HCT116 (cell line): ENCODE data around the gene SAP30L. TPM values are rescaled to one million over a fixed set of nuclear protein-coding genes. Genes with fewer than 3 reads are reported as not detected.

Source experiments
- ATAC-seq: fragments of 200-7000 bp; cut with Tn5 transposase; 2 replicates; pipeline ENCODE4 v1.9.1; 2020; ENCODE audit warnings: mild to moderate bottlenecking, moderate library complexity
- BruUV-seq: library from RNA; stranded (reverse); fragments of 400-500 nt; replicated peaks from 2 replicates; lab custom pipeline; 2021; lab: Mats Ljungman, UMichigan
- CTCF ChIA-PET: fragments of 300-600 bp; sonication (Branson Sonifier 250); formaldehyde crosslinking; loops from one replicate; lab custom pipeline; 2021; ENCODE audit warnings: antibody characterized with exemption; lab: Charles Lee
- POLR2A ChIA-PET: fragments of 300-600, 350-600 bp; sonication (Branson Sonifier 250); formaldehyde crosslinking; loops from one replicate; lab custom pipeline; 2021; ENCODE audit warnings: antibody characterized with exemption; lab: Charles Lee
- RAD21 ChIA-PET, 2 experiments: fragments of 300-600 bp; sonication (Branson Sonifier 250); formaldehyde crosslinking; loops; one replicate each; lab custom pipeline; 2023; ENCODE audit warnings: low total read pairs in 2 of 2; ENCODE audit not compliant: uncharacterized antibody in 2 of 2, unreplicated experiment in 2 of 2, low non-redundant PET in 1 of 2; lab: Charles Lee
- DNase-seq: peaks from one replicate; pipeline ENCODE4 v3.0.0-alpha.2; 2010; ENCODE audit warnings: low read depth, low spot score
- H2AFZ ChIP-seq: fragments of 200-600 bp; shearing (Covaris generic), sonication (generic); 2 replicates; pipeline ENCODE4 v1.6.1; 2017; ENCODE audit warnings: low read depth, mixed run types, mixed read lengths, antibody characterized with exemption, low read length; ENCODE audit not compliant: poor library complexity, severe bottlenecking
- H3K27ac ChIP-seq: 2 replicates; pipeline ENCODE4 v1.5.1; 2012; ENCODE audit warnings: low read depth, low read length
- H3K27me3 ChIP-seq: fragments of 200-600 bp; sonication (generic); 2 replicates; pipeline ENCODE4 v1.6.1; 2016; ENCODE audit warnings: mixed run types, low read length, mixed read lengths; ENCODE audit not compliant: insufficient read depth
- H3K36me3 ChIP-seq, 2 experiments: fragments of 200-500 bp in 1 of 2; fragments of 200-600 bp in 1 of 2; sonication (Bioruptor generic) in 1 of 2; sonication (generic) in 1 of 2; 2 replicates each; pipeline versions ENCODE4 v1.5.1 to v1.6.1; 2014 to 2016; ENCODE audit warnings: low read length in 2 of 2, inconsistent platforms in 1 of 2, mixed read lengths in 1 of 2, mixed run types in 1 of 2; ENCODE audit not compliant: insufficient read depth in 2 of 2, control insufficient read depth in 1 of 2
- H3K4me1 ChIP-seq, 2 experiments: fragments of 200-600 bp in 1 of 2; sonication (generic) in 1 of 2; 2 replicates each; pipeline versions ENCODE4 v1.5.1 to v1.6.1; 2012 to 2017; ENCODE audit warnings: low read length in 2 of 2, inconsistent platforms in 1 of 2, mild to moderate bottlenecking in 1 of 2, mixed read lengths in 1 of 2, mixed run types in 1 of 2, moderate library complexity in 1 of 2; ENCODE audit not compliant: insufficient read depth in 2 of 2, control insufficient read depth in 1 of 2
- H3K4me2 ChIP-seq: fragments of 200-600 bp; sonication (generic); 2 replicates; pipeline ENCODE4 v1.6.1; 2017; ENCODE audit warnings: mixed run types, low read length, mixed read lengths
- H3K4me3 ChIP-seq, 2 experiments: fragments of 200-600 bp in 1 of 2; sonication (generic) in 1 of 2; replicated peaks in 1 of 2; 2 replicates each; pipeline ENCODE4 v1.5.1; 2011 to 2016; ENCODE audit warnings: low read length in 2 of 2, control low read depth in 1 of 2, low read depth in 1 of 2, mild to moderate bottlenecking in 1 of 2, mixed read lengths in 1 of 2, mixed run types in 1 of 2
- H3K79me2 ChIP-seq: fragments of 200-600 bp; sonication (generic); 2 replicates; pipeline ENCODE4 v1.6.1; 2017; ENCODE audit warnings: mild to moderate bottlenecking, mixed run types, low read length, moderate library complexity, mixed read lengths; ENCODE audit not compliant: insufficient read depth
- H3K9ac ChIP-seq: fragments of 200-600 bp; sonication (generic); 2 replicates; pipeline ENCODE4 v1.6.1; 2016; ENCODE audit warnings: low read length, mixed read lengths
- H3K9me2 ChIP-seq: fragments of 200-600 bp; sonication (generic), shearing (Covaris generic); 2 replicates; pipeline ENCODE4 v1.6.1; 2017; ENCODE audit warnings: mixed run types, mild to moderate bottlenecking, moderate library complexity; ENCODE audit not compliant: insufficient read depth
- H3K9me3 ChIP-seq, 2 experiments: fragments of 200-500 bp in 1 of 2; fragments of 200-600 bp in 1 of 2; sonication (Bioruptor generic) in 1 of 2; sonication (generic) in 1 of 2; 2 replicates each; pipeline ENCODE4 v1.6.1; 2014 to 2017; ENCODE audit warnings: low read length in 2 of 2, mixed read lengths in 2 of 2, inconsistent platforms in 1 of 2, low read depth in 1 of 2, mild to moderate bottlenecking in 1 of 2, mixed run types in 1 of 2, moderate library complexity in 1 of 2; ENCODE audit not compliant: control insufficient read depth in 1 of 2, insufficient read depth in 1 of 2
- H4K20me1 ChIP-seq: fragments of 200-600 bp; sonication (generic), shearing (Covaris generic); 2 replicates; pipeline ENCODE4 v1.6.1; 2017; ENCODE audit warnings: mixed run types, mild to moderate bottlenecking, moderate library complexity; ENCODE audit not compliant: insufficient read depth
- EZH2phosphoT487 ChIP-seq: fragments of 200-600 bp; IDR thresholded peaks from 2 replicates; pipeline ENCODE4 v1.6.1; 2018; ENCODE audit warnings: antibody characterized with exemption, borderline replicate concordance
- JUND ChIP-seq: IDR thresholded peaks from 2 replicates; pipeline ENCODE4 v1.6.1; 2012
- TCF7L2 ChIP-seq: IDR thresholded peaks from 2 replicates; pipeline ENCODE4 v1.7.0; 2011; ENCODE audit warnings: borderline replicate concordance, inconsistent platforms; ENCODE audit not compliant: insufficient read depth, insufficient read length; ENCODE audit errors: extremely low read depth
- ZNF274 ChIP-seq: fragments of 200-500 bp; sonication (Bioruptor generic); IDR thresholded peaks from 2 replicates; pipeline ENCODE4 v1.6.1; 2014; ENCODE audit warnings: mild to moderate bottlenecking, low read depth, low read length, inconsistent platforms
- intact Hi-C: fragments of 100-400 bp; cut with micrococcal nuclease; formaldehyde crosslinking; loops from 2 replicates; pipeline ENCODE4 v1.10.0; 2022
- total RNA-seq: library from RNA; stranded (reverse); gene quantifications from one replicate; pipeline ENCODE4 v1.2.1, GENCODE V29; 2021; ENCODE audit not compliant: unreplicated experiment
- TF ChIP-seq, protein P1 (sequence below): IDR thresholded peaks from 2 replicates; pipeline ENCODE4 v1.6.1; 2011; ENCODE audit warnings: mild to moderate bottlenecking, low read length, moderate library complexity; ENCODE audit not compliant: insufficient replicate concordance; ENCODE audit errors: extremely low read depth

Gene SAP30L
- total RNA-seq, 1 experiment from 2014 or later, result 25.5 TPM

DNA sequence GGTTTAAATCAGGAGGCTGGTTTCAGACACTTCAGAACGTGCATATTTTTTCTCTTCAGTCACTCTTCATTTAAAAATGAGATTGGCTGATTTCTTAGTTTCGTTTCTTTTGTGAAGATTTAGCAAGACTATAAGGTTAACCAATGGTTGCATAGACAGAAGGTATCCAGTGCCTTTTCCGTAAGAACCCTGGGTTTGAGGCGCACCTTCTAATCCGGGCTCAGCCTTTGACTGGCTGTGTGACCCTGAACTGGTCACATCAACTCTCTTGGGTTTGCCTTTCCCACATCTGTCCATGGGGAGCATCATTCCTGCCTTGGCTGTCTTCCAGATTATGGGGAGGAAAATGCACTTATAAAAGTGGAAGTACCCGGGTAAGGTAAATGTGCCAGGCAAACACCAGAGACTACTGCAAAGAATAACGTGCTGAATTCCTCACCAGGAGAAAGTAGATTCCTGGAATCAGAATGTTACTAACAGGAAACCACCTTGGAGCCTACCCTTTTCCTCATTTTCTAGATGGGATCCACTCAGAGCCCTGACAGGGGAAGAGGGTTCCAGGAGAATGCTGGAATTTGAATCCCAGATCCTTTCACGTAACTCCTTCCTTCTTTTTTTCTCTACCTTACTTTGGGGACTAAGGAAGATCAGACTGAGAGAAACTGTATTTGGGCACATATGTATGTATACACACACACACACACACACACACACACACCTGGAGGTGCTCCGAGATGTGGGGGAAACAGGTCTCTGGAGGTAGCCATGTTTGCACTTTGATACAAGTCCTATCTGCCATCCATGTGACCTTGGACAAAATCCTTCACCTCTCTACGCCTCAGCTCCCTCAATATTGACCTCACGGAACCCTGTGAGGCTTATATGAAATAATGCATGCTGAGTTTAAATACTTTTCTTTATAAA lies 25.4 kb downstream of the SAP30L start:
- ChIA-PET RAD21 (no interaction called here), POLR2A (no interaction called here), CTCF (interaction anchor here (0.9 kb wide), 1 partner anchor 49 kb away, joined by 3 read pairs; no protein-coding TSS in a partner anchor)
- Histone ChIP-seq H3K4me2 (no peak overlapping the region), H3K4me3 (no peak overlapping the region), H3K27me3 (no peaks in the 10 kb centered on the region), H3K9me3 (no peaks in the 10 kb centered on the region), H4K20me1 (no peaks in the 10 kb centered on the region), H3K36me3 (no peaks in the 10 kb centered on the region), H3K9ac (no peak overlapping the region), H3K4me1 (no peaks in the 10 kb centered on the region), H3K79me2 (no peaks in the 10 kb centered on the region), H2AFZ (no peak overlapping the region), H3K27ac (no peak overlapping the region), H3K9me2 (no peaks in the 10 kb centered on the region)
- BruUV-seq, result no TSS peak
- no peak for TF ChIP-seq EZH2phosphoT487
- no peak for TF ChIP-seq ZNF274
- TF ChIP-seq, protein P1, sequence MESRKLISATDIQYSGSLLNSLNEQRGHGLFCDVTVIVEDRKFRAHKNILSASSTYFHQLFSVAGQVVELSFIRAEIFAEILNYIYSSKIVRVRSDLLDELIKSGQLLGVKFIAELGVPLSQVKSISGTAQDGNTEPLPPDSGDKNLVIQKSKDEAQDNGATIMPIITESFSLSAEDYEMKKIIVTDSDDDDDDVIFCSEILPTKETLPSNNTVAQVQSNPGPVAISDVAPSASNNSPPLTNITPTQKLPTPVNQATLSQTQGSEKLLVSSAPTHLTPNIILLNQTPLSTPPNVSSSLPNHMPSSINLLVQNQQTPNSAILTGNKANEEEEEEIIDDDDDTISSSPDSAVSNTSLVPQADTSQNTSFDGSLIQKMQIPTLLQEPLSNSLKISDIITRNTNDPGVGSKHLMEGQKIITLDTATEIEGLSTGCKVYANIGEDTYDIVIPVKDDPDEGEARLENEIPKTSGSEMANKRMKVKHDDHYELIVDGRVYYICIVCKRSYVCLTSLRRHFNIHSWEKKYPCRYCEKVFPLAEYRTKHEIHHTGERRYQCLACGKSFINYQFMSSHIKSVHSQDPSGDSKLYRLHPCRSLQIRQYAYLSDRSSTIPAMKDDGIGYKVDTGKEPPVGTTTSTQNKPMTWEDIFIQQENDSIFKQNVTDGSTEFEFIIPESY, result no peak
- no peak for TF ChIP-seq TCF7L2
- no peak for TF ChIP-seq JUND
- intact Hi-C loops, result no loop called here
- ATAC-seq (no peak), DNase-seq (no peak)
